Osteocyte (in vitro differentiated cells): ENCODE data around the gene SLC6A1. TPM values are rescaled to one million over a fixed set of nuclear protein-coding genes. Genes with fewer than 3 reads are reported as not detected.

Experiments used
- DNase-seq: peaks from one replicate; pipeline ENCODE4 v3.0.0; 2021; ENCODE audit warnings: mixed read lengths; ENCODE audit not compliant: unreplicated experiment; ENCODE audit errors: extremely low spot score
- H3K27ac Mint-ChIP-seq: one replicate; pipeline ENCODE4 v1.8.0; 2021; ENCODE audit warnings: mild to moderate bottlenecking, mixed read lengths; ENCODE audit not compliant: unreplicated experiment
- H3K27me3 Mint-ChIP-seq: one replicate; pipeline ENCODE4 v1.8.0; 2021; ENCODE audit warnings: mixed read lengths; ENCODE audit not compliant: unreplicated experiment
- H3K36me3 Mint-ChIP-seq: one replicate; pipeline ENCODE4 v1.8.0; 2021; ENCODE audit warnings: mixed read lengths; ENCODE audit not compliant: unreplicated experiment
- H3K4me1 Mint-ChIP-seq: one replicate; pipeline ENCODE4 v1.8.0; 2021; ENCODE audit warnings: mixed read lengths; ENCODE audit not compliant: unreplicated experiment
- H3K4me3 Mint-ChIP-seq: one replicate; pipeline ENCODE4 v1.8.0; 2021; ENCODE audit warnings: mild to moderate bottlenecking, moderate library complexity, mixed read lengths; ENCODE audit not compliant: unreplicated experiment
- H3K9me3 Mint-ChIP-seq: one replicate; pipeline ENCODE4 v1.8.0; 2021; ENCODE audit warnings: mixed read lengths; ENCODE audit not compliant: unreplicated experiment
- CTCF ChIP-seq: fragments of 200-600 bp; sonication (generic); IDR thresholded peaks from 2 replicates; pipeline ENCODE4 v1.5.0; 2021; ENCODE audit warnings: antibody characterized with exemption, mild to moderate bottlenecking, moderate library complexity
- total RNA-seq: library from RNA; stranded (reverse); gene quantifications from 2 replicates; pipeline ENCODE4 v1.2.1, GENCODE V29; 2021

Gene SLC6A1
- total RNA-seq, 1 donor from 2014 or later = 38.4 TPM

DNA sequence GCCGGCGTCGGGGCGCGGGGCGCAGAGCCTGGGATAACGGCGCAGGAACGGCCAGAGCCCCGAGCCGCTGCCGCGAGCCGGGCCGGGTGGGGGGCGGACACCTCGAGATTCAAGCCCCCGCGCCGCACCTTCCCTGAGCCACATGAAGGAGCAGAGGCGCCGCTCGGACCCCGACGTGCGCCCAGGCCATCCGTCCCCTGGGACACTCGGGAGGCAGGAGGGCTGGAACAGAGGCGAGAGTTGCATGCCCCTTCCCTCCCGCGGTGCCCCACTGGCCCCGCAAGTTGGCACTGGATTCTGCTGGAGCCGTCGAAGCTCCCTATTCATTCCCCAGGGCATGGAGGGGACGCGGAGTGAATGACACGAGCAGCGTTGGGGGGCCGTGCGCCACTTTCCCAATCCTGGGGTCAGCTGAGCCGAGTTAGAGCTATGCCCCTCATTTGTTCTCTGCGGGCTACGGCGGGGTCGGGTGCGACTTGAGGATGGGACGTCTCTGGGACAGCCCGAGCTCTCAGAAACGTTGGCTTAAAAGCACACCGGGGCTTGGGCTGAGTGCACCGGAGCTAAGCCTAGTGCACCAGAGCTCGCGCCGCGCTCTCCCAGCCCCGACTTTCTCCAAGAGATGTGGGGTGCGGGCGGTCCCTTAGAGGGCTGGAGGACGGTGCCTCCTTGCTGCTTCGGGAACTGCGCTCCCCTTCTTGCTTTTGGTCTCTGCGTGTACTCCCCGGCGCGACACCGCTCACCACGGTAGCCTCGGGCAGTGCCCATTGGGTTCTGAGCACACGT is 588 bp downstream of the SLC6A1 start:
- Mint-ChIP-seq H3K4me1 (peaks cover 23% of the 10 kb centered on the region), H3K27me3 (peaks cover 87% of the 10 kb centered on the region), H3K36me3 (peaks cover 4% of the 10 kb centered on the region), H3K27ac (no peak overlapping the region), H3K4me3 (peak overlapping the region; percentile 71), H3K9me3 (no peaks in the 10 kb centered on the region)
- no peak for DNase-seq
- no peak for TF ChIP-seq CTCF

- Mint-ChIP-seq H3K27me3 (peaks cover 87% of the 10 kb centered on the region), H3K27ac (no peak overlapping the region), H3K4me1 (peaks cover 23% of the 10 kb centered on the region), H3K36me3 (peaks cover 4% of the 10 kb centered on the region), H3K9me3 (no peaks in the 10 kb centered on the region), H3K4me3 (peak overlapping the region; percentile 71)
- no peak for DNase-seq
- no peak for TF ChIP-seq CTCF
Measured at GRCh38 chr3:10993729-10994065, 1.1 kb downstream of the SLC6A1 start.

DNA sequence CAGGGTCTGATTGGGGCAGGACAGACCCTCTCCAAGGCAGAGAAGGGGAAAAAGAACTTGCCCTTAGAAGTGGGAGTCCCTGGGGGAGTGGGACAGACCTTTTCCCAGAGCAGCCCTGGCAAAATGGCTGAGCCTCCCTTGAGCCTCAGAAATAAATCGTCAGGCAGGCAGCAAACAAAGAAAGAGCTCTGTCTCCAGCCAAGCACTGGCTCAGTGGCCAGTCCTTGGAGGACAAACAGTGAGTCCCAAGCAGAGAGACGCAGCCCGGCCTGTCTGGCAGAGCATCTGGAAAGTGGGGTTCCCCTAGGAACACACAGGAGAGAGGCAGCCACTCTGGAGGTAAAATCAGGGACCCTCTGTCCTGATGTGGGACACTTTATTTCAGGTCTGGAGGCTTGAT is 1.8 kb downstream of the SLC6A1 start:
- peaks cover 86% of the 10 kb centered on the region for H3K27me3 Mint-ChIP-seq
- peaks cover 4% of the 10 kb centered on the region for H3K36me3 Mint-ChIP-seq
- TF ChIP-seq CTCF = no peak
- no peak overlapping the region for H3K27ac Mint-ChIP-seq
- H3K4me1 Mint-ChIP-seq = peaks cover 23% of the 10 kb centered on the region
- H3K4me3 Mint-ChIP-seq = peak overlapping the region; percentile 65
- DNase-seq = no peak
- H3K9me3 Mint-ChIP-seq = no peaks in the 10 kb centered on the region

DNA sequence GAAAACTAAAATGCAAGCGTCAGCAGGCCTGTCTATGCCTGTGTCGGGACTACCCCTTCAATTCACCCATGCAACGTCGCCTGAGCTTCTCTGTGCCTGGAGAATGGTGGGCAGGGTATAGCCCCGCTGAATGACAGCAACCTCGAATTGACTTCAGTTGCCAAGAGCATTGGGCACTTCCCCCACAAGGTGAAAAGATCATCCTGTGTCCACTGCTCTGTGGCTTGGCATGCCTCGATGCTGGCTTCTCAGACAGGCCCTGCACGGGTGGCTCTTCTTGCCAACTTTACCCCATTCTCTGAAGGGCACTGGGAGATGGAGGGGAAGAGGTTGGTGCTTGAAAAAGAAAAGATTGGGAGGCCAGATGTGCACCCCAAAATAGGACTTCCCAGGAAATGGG is 3.3 kb downstream of the SLC6A1 start:
- H3K4me3 Mint-ChIP-seq = no peak overlapping the region
- H3K4me1 Mint-ChIP-seq = peaks cover 19% of the 10 kb centered on the region
- TF ChIP-seq CTCF = no peak
- peaks cover 89% of the 10 kb centered on the region for H3K27me3 Mint-ChIP-seq
- no peaks in the 10 kb centered on the region for H3K9me3 Mint-ChIP-seq
- H3K27ac Mint-ChIP-seq = no peak overlapping the region
- H3K36me3 Mint-ChIP-seq = peaks cover 4% of the 10 kb centered on the region
- DNase-seq = no peak

DNA sequence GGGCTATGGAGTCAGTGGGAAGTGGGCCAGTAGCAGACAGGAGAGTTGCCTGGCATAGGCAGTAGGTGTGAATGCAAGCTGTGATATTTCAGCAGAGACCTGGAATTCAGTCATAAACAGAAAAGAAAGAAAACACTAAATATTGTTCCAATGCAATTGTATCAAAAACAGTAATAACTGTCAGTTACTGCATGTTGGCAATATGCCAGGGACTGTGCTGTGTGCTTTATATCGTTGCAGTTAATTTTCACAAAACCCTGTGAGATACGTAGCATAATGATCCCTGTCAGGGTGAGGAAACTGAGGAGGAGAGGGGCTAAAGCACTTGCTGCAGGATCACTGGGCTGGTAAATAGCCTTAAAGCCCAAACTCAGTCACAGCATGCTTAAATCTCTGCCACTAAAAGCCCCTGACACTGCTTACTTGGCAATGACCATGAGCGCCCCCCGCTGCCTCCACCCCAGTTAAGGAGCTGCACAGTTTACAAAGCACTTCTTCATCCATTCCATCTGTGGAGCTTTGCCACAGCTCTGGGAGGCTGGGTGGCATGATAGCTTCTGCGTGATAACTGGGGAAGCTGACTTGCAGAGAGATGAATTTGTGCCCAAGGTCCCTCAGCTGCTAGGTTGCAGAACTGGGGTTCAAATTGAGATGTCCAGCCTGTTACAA is 3.9 kb downstream of the SLC6A1 start:
- Mint-ChIP-seq H3K4me1 (peaks cover 16% of the 10 kb centered on the region), H3K9me3 (no peaks in the 10 kb centered on the region), H3K4me3 (no peak overlapping the region), H3K27ac (no peak overlapping the region), H3K27me3 (peaks cover 89% of the 10 kb centered on the region), H3K36me3 (peaks cover 4% of the 10 kb centered on the region)
- no peak for DNase-seq
- no peak for TF ChIP-seq CTCF
